GM18502 (cell line): ENCODE data around the gene SLIT2.

Source experiments
- ATAC-seq: cut with Tn5 transposase; IDR thresholded peaks from one replicate; pipeline ENCODE4 v1.9.1; 2021; ENCODE audit warnings: mild to moderate bottlenecking; ENCODE audit not compliant: unreplicated experiment, poor library complexity

SLIT2 gene

GRCh38 chr4:20298455-20298854 is 46.8 kb downstream of the SLIT2 start:
- ATAC-seq = no peak

- no peak for ATAC-seq
These were observed 47.3 kb downstream of the SLIT2 start for GRCh38 chr4:20298986-20299385.

- ATAC-seq = no peak
These were observed 47.8 kb downstream of the SLIT2 start for GRCh38 chr4:20299515-20299914.

- ATAC-seq = no peak
These were observed 49.5 kb downstream of the SLIT2 start for GRCh38 chr4:20301161-20301560.
